HepG2 (cell line): ENCODE measurements around the gene ELOVL5. TPM values are rescaled to one million over a fixed set of nuclear protein-coding genes. Genes with fewer than 3 reads are reported as not detected.

ENCODE experiments used
- ATAC-seq: fragments of 200-7000 bp; cut with Tn5 transposase; 3 replicates; pipeline ENCODE4 v1.9.1; 2020; ENCODE audit warnings: mild to moderate bottlenecking, moderate library complexity
- BruUV-seq: library from RNA; stranded (reverse); fragments of 400-500 nt; replicated peaks from 2 replicates; lab custom pipeline; 2021; lab: Mats Ljungman, UMichigan
- CTCF ChIA-PET: fragments of 300-600 bp; formaldehyde crosslinking; extraction: SDS; loops from one replicate; lab custom pipeline; 2021; ENCODE audit warnings: low total read pairs, inconsistent platforms, low intra/inter-chr PET ratio; lab: Yijun Ruan, JAX
- POLR2A ChIA-PET: fragments of 350-600 bp; sonication (Branson Sonifier 250); formaldehyde crosslinking; loops from one replicate; lab custom pipeline; 2020; ENCODE audit warnings: antibody characterized with exemption, inconsistent platforms; lab: Yijun Ruan, JAX
- DNase-seq: peaks from one replicate; pipeline ENCODE4 v3.0.0-alpha.2; 2015; ENCODE audit warnings: low spot score
- FAIRE-seq: peaks from 3 replicates; lab custom pipeline; 2011; peaks lifted over from hg19 to GRCh38; lab: Jason Lieb, UNC
- H2AFZ ChIP-seq: one replicate; pipeline ENCODE4 v1.6.1; 2011; ENCODE audit warnings: low read length, inconsistent platforms
- H3K27ac ChIP-seq: fragments of 300-600 bp; 3 replicates; pipeline ENCODE4 v1.8.0; 2011; ENCODE audit warnings: mixed run types, mild to moderate bottlenecking, mixed read lengths, low read length, inconsistent platforms; ENCODE audit not compliant: insufficient read depth; ENCODE audit errors: extremely low read length
- H3K27me3 ChIP-seq, 2 experiments: fragments of 200-600 bp in 1 of 2; 2 replicates in 1 of 2; 3 replicates in 1 of 2; pipeline versions ENCODE4 v1.6.0 to v1.8.0; 2011; ENCODE audit warnings: low read length in 2 of 2, mild to moderate bottlenecking in 2 of 2, moderate library complexity in 2 of 2, inconsistent platforms in 1 of 2; ENCODE audit not compliant: insufficient read depth in 2 of 2, control insufficient read depth in 1 of 2
- H3K36me3 ChIP-seq, 2 experiments: fragments of 200-600 bp in 1 of 2; replicated peaks in 1 of 2; 2 replicates in 1 of 2; 3 replicates in 1 of 2; pipeline versions ENCODE4 v1.5.1 to v1.8.0; 2011; ENCODE audit warnings: low read length in 2 of 2, inconsistent platforms in 1 of 2; ENCODE audit not compliant: insufficient read depth in 2 of 2, control insufficient read depth in 1 of 2
- H3K4me1 ChIP-seq: 2 replicates; pipeline ENCODE4 v1.5.1; 2012; ENCODE audit warnings: low read length, inconsistent platforms; ENCODE audit not compliant: insufficient read depth
- H3K4me2 ChIP-seq: 2 replicates; pipeline ENCODE4 v1.6.0; 2011; ENCODE audit warnings: low read depth, low read length, inconsistent platforms
- H3K4me3 ChIP-seq, 3 experiments: fragments of 200-600 bp in 1 of 3; sonication (generic), shearing (Covaris generic) in 1 of 3; replicated peaks in 1 of 3; 2 replicates each; pipeline ENCODE4 v1.5.1; 2011 to 2016; ENCODE audit warnings: low read length in 3 of 3, inconsistent platforms in 2 of 3, low read depth in 2 of 3, mild to moderate bottlenecking in 2 of 3, control low read depth in 1 of 3, mixed read lengths in 1 of 3; ENCODE audit not compliant: insufficient read depth in 1 of 3
- H3K79me2 ChIP-seq: one replicate; pipeline ENCODE4 v1.6.1; 2011; ENCODE audit warnings: low read length, inconsistent platforms; ENCODE audit not compliant: insufficient read depth
- H3K9ac ChIP-seq: 2 replicates; pipeline ENCODE4 v1.6.0; 2011; ENCODE audit warnings: mild to moderate bottlenecking, low read depth, low read length, inconsistent platforms; ENCODE audit not compliant: insufficient read depth
- H3K9me3 ChIP-seq: 2 replicates; pipeline ENCODE4 v1.5.1; 2012; ENCODE audit warnings: mild to moderate bottlenecking, low read length
- H4K20me1 ChIP-seq: 2 replicates; pipeline ENCODE4 v1.6.0; 2011; ENCODE audit warnings: inconsistent platforms, mild to moderate bottlenecking, low read length, moderate library complexity; ENCODE audit not compliant: insufficient read depth
- HHEX ChIP-seq: IDR thresholded peaks from 2 replicates; pipeline ENCODE4 v1.6.1; 2016; ENCODE audit warnings: control low read depth
- JUND ChIP-seq: sonication (generic); formaldehyde crosslinking; IDR thresholded peaks from 2 replicates; pipeline ENCODE4 v1.8.0; 2022; ENCODE audit warnings: mild to moderate bottlenecking, missing genetic modification reagents
- MED8 ChIP-seq: sonication (generic); formaldehyde crosslinking; IDR thresholded peaks from 2 replicates; pipeline ENCODE4 v1.8.1; 2023; ENCODE audit warnings: mild to moderate bottlenecking, missing genetic modification reagents; ENCODE audit not compliant: insufficient replicate concordance
- MTF2 ChIP-seq: sonication (generic); formaldehyde crosslinking; IDR thresholded peaks from 2 replicates; pipeline ENCODE4 v1.5.0; 2020; ENCODE audit warnings: missing genetic modification reagents, borderline replicate concordance
- MXD1 ChIP-seq: sonication (generic); formaldehyde crosslinking; IDR thresholded peaks from 2 replicates; pipeline ENCODE4 v1.4.0; 2020; ENCODE audit warnings: mild to moderate bottlenecking, missing genetic modification reagents
- NR2F2 ChIP-seq: IDR thresholded peaks from 2 replicates; pipeline ENCODE4 v1.6.1; 2012; ENCODE audit warnings: low read depth, inconsistent platforms, borderline replicate concordance
- SALL2 ChIP-seq: sonication (generic); formaldehyde crosslinking; IDR thresholded peaks from 2 replicates; pipeline ENCODE4 v1.8.1; 2023; ENCODE audit warnings: mild to moderate bottlenecking, missing genetic modification reagents, inconsistent platforms
- SP1 ChIP-seq, 2 experiments: fragments of 450-650 bp in 1 of 2; sonication (generic) in 1 of 2; formaldehyde crosslinking in 1 of 2; IDR thresholded peaks; 2 replicates each; pipeline versions ENCODE4 v1.4.0 to v1.6.1; 2016 to 2020; ENCODE audit warnings: missing genetic modification reagents in 1 of 2
- THYN1 ChIP-seq: sonication (generic); formaldehyde crosslinking; IDR thresholded peaks from 2 replicates; pipeline ENCODE4 v1.8.1; 2023; ENCODE audit warnings: low read depth, mild to moderate bottlenecking, moderate library complexity, missing genetic modification reagents, borderline replicate concordance
- TRAFD1 ChIP-seq: sonication (generic); formaldehyde crosslinking; IDR thresholded peaks from 2 replicates; pipeline ENCODE4 v1.5.1; 2020; ENCODE audit warnings: missing genetic modification reagents, mild to moderate bottlenecking, borderline replicate concordance
- ZBTB40 ChIP-seq, 2 experiments: fragments of 450-650 bp in 1 of 2; sonication (generic) in 1 of 2; formaldehyde crosslinking in 1 of 2; IDR thresholded peaks; 2 replicates each; pipeline versions ENCODE4 v1.6.1 to v1.8.0; 2016 to 2022; ENCODE audit warnings: antibody characterized with exemption in 1 of 2, mild to moderate bottlenecking in 1 of 2, missing genetic modification reagents in 1 of 2
- ZMAT5 ChIP-seq: sonication (generic); formaldehyde crosslinking; IDR thresholded peaks from 2 replicates; pipeline ENCODE4 v1.5.0; 2020; ENCODE audit warnings: mild to moderate bottlenecking, low read depth, missing genetic modification reagents, borderline replicate concordance
- ZNF777 ChIP-seq: sonication (generic); formaldehyde crosslinking; IDR thresholded peaks from 2 replicates; pipeline ENCODE4 v1.4.0; 2020; ENCODE audit warnings: missing genetic modification reagents
- WGBS: methylation state at CpG from one replicate; pipeline ENCODE4 v1.1.6; 2017; ENCODE audit warnings: low lambda C conversion rate; 5-methylcytosine and 5-hydroxymethylcytosine counted together
- in situ Hi-C: cut with HindIII; loops from 2 replicates; pipeline ENCODE4 v1.10.0; 2017; ENCODE audit warnings: low pct_unique_long_range_greater_than_20kb; ENCODE audit not compliant: extremely low pct_ligation_motif_present
- intact Hi-C: fragments of 100-400 bp; cut with micrococcal nuclease; formaldehyde crosslinking; loops from one replicate; pipeline ENCODE4 v1.10.0; 2022; ENCODE audit not compliant: unreplicated experiment
- polyA plus RNA-seq, 8 experiments: library from polyadenylated mRNA; depleted of rRNA in 3 of 8; stranded (reverse) in 7 of 8; unstranded in 1 of 8; fragments of >200 nt; fragmentation: Illumina TruSeq in 4 of 8; extraction: Trizol in 4 of 8; gene quantifications; 2 replicates each; pipeline versions ENCODE4 v1.2.1 to v1.2.3, GENCODE V29; 2011 to 2016; ENCODE audit warnings: low read depth in 4 of 8, missing spikeins in 1 of 8, mixed read lengths in 1 of 8; ENCODE audit not compliant: insufficient read depth in 1 of 8
- total RNA-seq, 5 experiments: library from RNA; depleted of rRNA; stranded (reverse); fragments of >200 nt; fragmentation: Illumina TruSeq; extraction: Trizol; gene quantifications; 2 replicates each; pipeline ENCODE4 v1.2.3, GENCODE V29; 2016; ENCODE audit warnings: low read depth in 1 of 5

The ELOVL5 gene
- total and polyA plus RNA-seq, 2 of the 13 experiments (the other 11 are each of a cell fraction or from before 2014, with no cell fraction given) = 50.1 to 72.4 TPM

GRCh38 chr6:53244399-53244931 is 104.3 kb downstream of the ELOVL5 start:
- no TSS peak for BruUV-seq
- H3K9ac ChIP-seq = no peak overlapping the region
- ChIA-PET POLR2A (no interaction called here), CTCF (no interaction called here)
- no peaks in the 10 kb centered on the region for H3K27me3 ChIP-seq
- DNase-seq (no peak), ATAC-seq (no peak), FAIRE-seq (no peak)
- no peaks in the 10 kb centered on the region for H4K20me1 ChIP-seq
- H3K9me3 ChIP-seq = no peaks in the 10 kb centered on the region
- H3K4me3 ChIP-seq = no peak overlapping the region
- intact Hi-C loops = no loop called here
- no peak overlapping the region for H3K4me2 ChIP-seq
- H3K4me1 ChIP-seq = no peaks in the 10 kb centered on the region
- H2AFZ ChIP-seq = no peak overlapping the region
- no peaks in the 10 kb centered on the region for H3K79me2 ChIP-seq
- no peaks in the 10 kb centered on the region for H3K36me3 ChIP-seq
- H3K27ac ChIP-seq = no peak overlapping the region
- in situ Hi-C loops = no loop called here
- 91% methylated on average over 4 of the region's 4 CpGs for WGBS
- no peak for TF ChIP-seq TRAFD1 (CRISPR knock-in tag)
- TF ChIP-seq MTF2 = no peak
- TF ChIP-seq ZBTB40 (IDR thresholded peaks at IDR 0.05) = no peak
- TF ChIP-seq ZBTB40 (CRISPR knock-in tag; IDR thresholded peaks at IDR 0.05) = no peak
- TF ChIP-seq MED8 (CRISPR knock-in tag) = no peak
- no peak for TF ChIP-seq SP1 (IDR thresholded peaks at IDR 0.05)
- TF ChIP-seq SP1 (CRISPR knock-in tag; IDR thresholded peaks at IDR 0.05) = no peak
- no peak for TF ChIP-seq ZNF777 (CRISPR knock-in tag)
- no peak for TF ChIP-seq NR2F2
- no peak for TF ChIP-seq SALL2 (CRISPR knock-in tag)
- TF ChIP-seq JUND (CRISPR knock-in tag) = no peak
- no peak for TF ChIP-seq HHEX (CRISPR knock-in tag)
- TF ChIP-seq MXD1 (CRISPR knock-in tag) = no peak
- no peak for TF ChIP-seq ZMAT5 (CRISPR knock-in tag)
- no peak for TF ChIP-seq THYN1
